RCC 7860 (cell line): Measurements from ENCODE around the gene GNG13.
"Not testable (repeated sequence)": the region's sequence is repeated elsewhere in the genome, so short reads cannot be mapped to it uniquely, and the experiment has no call there.

ENCODE experiments used
- DNase-seq: peaks from one replicate; pipeline ENCODE4 v3.0.0-alpha.2; 2015; ENCODE audit warnings: low spot score
- FAIRE-seq: peaks from 2 replicates; lab custom pipeline; 2012; peaks lifted over from hg19 to GRCh38; lab: Jason Lieb, UNC

GNG13 gene

GRCh38 chr16:764848-765487 is 35.6 kb downstream of the GNG13 start:
- no peak for DNase-seq
- no peak for FAIRE-seq

DNA sequence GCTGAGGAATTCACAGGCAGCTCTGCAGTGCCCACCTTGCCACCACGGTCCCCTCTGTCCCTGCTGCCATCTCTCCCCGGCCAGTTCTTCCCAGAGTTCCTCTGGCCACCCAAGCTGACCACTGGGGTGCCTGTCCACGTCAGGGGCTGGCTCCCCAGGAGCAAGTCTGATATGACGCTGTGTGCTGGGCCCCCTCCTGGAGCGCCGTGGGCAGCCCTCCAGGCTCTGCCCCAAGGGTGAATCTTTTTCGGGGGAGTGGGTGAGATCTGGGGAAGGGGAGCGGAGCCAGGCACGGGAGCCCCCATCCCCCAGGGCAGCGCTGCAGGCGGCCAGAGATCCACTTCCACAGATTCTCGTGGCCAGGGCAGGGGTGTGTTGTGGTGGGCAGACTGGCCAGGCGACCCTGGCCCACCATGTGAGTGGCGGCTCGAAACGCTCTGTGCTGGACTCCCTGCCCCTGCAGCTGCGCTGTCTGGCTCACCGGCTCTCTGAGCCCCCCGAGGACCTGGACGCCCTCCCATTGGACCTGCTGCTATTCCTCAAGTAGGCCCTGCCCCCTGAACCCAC is 36.3 kb downstream of the GNG13 start:
- no peak for FAIRE-seq
- DNase-seq: no peak

DNA sequence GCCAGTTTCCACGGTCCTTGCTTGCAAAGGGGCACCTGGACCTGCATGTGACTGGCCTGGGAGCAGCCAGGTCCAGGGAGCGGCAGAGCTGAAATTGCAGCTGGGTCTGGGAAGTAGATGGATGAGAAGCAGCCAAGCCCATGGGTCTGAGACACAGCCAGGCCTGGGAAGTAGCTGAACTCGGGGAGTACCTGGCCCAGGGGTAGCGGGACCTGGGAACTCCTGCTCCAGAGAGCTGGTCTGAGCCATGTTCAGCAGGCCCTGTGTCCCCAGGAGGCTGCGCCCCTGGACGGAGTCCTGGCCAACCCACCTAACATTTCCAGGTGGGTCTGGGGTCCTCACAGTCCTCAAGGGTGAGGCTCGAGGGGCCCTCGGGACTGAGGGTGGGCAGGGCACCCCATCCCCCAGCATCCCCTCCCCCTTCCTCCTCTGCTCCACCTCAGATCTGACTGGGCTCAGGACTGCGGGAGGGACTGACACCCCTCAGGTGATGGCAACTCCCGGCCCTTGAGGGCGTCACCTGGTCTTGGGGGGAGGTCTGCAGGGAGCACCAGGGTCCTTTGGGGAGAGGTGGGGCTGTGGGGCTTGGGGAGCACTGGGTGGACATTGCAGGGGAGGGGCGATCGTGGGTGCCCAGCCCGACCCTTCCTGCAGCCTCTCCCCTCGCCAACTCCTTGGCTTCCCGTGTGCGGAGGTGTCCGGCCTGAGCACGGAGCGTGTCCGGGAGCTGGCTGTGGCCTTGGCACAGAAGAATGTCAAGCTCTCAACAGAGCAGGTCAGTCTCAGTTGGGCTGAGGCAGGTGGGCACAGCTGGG is 37.0 kb downstream of the GNG13 start:
- DNase-seq (no peak), FAIRE-seq (no peak)

GRCh38 chr16:762595-763268 is 37.8 kb downstream of the GNG13 start:
- FAIRE-seq (no peak), DNase-seq (no peak)

DNA sequence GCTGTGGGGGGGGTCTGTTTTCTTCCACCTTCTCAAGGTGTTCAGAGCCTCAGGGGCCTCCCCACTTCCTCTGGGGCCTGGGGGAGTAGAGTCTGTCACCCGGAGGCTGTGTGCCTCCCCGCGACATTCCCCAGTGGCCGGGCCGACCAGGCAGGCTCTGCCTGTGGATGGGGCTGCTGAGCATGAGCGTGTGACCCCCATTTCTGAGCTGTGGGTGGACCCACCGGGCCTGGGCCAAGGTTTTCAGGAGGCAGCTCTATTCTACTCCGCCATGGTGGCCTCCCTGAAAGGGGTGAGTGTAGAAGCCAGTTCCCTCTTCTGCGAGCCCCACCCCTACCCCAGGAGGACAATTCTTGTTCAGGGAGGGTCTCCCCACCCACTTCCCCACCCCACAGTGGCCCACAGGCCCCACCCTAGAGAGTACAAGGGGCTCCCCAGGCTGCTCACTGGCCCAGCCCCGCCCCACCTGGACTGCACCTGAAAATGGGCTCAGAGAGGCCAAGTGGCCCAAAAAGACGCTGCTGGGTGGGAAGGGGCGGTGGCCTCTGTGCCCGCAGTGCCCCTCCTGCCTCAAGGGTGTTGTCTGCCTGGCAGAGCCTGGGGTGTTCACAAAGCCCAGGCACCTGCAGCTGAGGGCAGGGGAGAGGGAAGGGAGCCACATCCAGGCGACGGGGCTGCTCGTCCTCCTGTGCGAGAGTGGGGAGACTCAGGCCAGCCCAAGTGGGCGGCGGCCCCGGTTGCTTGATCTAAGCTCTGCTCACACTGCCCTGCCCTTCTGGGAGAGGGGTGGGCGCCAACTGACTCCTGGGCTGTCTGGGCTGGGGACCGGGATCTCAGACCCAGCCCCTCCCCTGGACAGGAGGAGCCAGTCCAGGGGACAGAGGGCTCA is 38.7 kb downstream of the GNG13 start:
- no peak for DNase-seq
- FAIRE-seq: no peak

GRCh38 chr16:760545-761343 is 39.8 kb downstream of the GNG13 start, which contains the start of gene MSLN:
MSLN (plus strand) TSS chr16:760734; CDS start chr16:762681, 1,947 bp downstream.
- DNase-seq: no peak
- FAIRE-seq: no peak

- DNase-seq (no peak), FAIRE-seq (no peak)
Observed at GRCh38 chr16:760065-760464, 40.5 kb downstream of the GNG13 start.

DNA sequence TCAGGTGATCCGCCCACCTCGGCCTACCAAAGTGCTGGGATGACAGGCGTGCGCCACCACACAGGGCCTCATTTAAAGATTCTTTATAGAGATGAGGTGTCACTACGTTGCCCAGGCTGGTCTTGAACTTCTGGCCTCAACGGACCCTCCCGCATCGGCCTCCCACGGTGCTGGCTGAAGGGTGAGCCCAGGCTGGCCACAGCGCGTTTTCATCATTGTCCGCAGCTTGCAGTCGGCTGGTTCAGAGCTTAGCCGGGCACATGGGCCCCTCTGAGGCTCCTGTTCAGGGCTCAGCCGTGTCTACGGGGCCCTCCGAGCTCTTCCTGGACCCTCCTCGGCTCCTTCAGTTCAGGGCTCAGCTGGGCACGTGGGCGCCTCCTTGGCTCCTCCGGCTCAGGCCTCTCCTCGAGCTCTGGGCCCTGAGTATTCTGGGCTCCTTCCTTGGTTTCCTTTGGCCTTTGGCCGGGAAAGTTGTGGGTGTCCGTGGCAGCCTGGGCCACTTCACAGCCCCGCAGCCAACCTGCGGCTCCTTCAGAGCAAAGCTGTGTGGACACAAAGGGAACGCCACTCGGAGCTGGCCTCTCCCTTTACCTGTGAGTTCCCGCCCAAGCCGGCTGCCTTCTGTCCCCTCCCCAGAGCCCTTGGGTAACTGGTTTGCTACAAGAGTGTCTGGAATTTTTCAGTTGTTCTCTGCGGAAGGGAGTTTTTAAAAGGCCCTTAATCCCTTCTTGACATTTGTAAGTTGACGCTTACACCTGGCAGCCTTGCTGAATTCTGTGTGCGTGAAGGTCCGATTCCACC is 41.2 kb downstream of the GNG13 start:
- FAIRE-seq (no peak), DNase-seq (no peak)

GRCh38 chr16:756428-756827 is 44.1 kb downstream of the GNG13 start:
- DNase-seq: no peak
- FAIRE-seq: no peak

- FAIRE-seq: no peak
- no peak for DNase-seq
Observed at GRCh38 chr16:754656-755055, 45.9 kb downstream of the GNG13 start.

- DNase-seq, FAIRE-seq: not testable (repeated sequence)
Observed at GRCh38 chr16:754121-754607, 46.4 kb downstream of the GNG13 start.

DNA sequence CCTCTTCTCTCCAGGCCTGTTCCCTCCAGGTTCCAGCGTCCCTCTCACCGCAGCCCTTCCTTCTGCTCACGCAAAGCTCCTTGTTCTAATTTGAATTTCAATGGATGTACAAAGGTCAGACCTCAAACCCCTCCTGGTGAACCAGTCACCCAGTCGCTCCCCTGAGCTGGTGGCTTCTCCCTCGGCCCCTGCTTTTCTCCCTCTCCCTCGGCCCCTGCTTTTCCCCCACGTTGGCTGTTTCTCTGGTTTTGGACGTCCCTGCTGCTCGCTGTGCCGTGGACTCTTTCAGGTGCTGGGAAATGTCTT is 48.6 kb downstream of the GNG13 start:
- FAIRE-seq: no peak
- DNase-seq: no peak

- DNase-seq (no peak), FAIRE-seq (no peak)
Observed at GRCh38 chr16:751152-752006, 49.2 kb downstream of the GNG13 start.

- FAIRE-seq (no peak), DNase-seq (no peak)
Observed at GRCh38 chr16:750485-750884, 50.0 kb downstream of the GNG13 start.

DNA sequence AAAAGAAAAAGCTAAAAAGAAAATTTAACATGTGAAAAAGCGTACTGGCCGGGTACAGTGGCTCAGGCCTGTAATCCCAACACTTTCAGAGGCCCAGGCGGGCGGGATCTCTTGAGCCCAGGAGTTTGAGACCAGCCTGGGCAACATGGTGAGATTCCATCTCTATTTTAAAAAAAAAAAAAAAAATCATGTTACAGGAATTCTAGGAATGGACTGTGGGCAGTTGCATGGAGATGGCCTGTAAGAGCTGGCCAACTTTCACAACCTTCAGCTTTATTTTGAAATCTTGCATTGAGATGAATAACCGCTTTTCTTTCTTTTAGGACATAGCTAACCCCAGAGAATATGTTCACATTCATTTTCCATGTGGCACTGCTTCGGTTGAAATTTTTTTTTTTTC is 51.5 kb downstream of the GNG13 start:
- FAIRE-seq: no peak

More for the DNA sequence above, 51.5 kb downstream of the GNG13 start:
- DNase-seq: no peak
